ENCODE measurements around the gene SLFNL1. TPM values are rescaled to one million over a fixed set of nuclear protein-coding genes. Genes with fewer than 3 reads are reported as not detected.

The SLFNL1 gene
- total and polyA plus RNA-seq, 2 donors (not counting 1 experiment from before 2014, with no cell fraction given), result 0.01 to 0.66 TPM

- Histone ChIP-seq H4K20me1 (ENCODE audit: control insufficient read depth, extremely low read depth, insufficient read depth, low read length) (no peaks in the 10 kb centered on the region), H3K4me1 (ENCODE audit: control insufficient read depth, extremely low read depth, insufficient read depth, low read length) (peaks cover 4% of the 10 kb centered on the region), H3K9me3 (ENCODE audit: control insufficient read depth, insufficient read depth, low read depth, low read length) (no peaks in the 10 kb centered on the region), H3K9ac (ENCODE audit: insufficient read depth, low read length) (no peak overlapping the region), H3K4me3 (replicated peaks in 1 of 4; ENCODE audit: control extremely low read depth in 1 of 4, insufficient read depth in 1 of 4, low read depth in 3 of 4, low read length in 4 of 4) (no peak overlapping the region), H3K79me2 (ENCODE audit: control insufficient read depth, insufficient read depth, low read length) (no peaks in the 10 kb centered on the region), H3K4me2 (ENCODE audit: extremely low read depth, insufficient read depth, low read length) (no peak overlapping the region), H3K36me3 (ENCODE audit: control insufficient read depth, insufficient read depth, low read length) (no peaks in the 10 kb centered on the region), H3K27me3 (ENCODE audit: control insufficient read depth, insufficient read depth, low read length) (no peaks in the 10 kb centered on the region), H2AFZ (ENCODE audit: low read length) (no peak overlapping the region), H3K27ac (ENCODE audit: insufficient read depth, low read length) (no peak overlapping the region)
- DNase-seq (ENCODE audit: low read depth in 2 of 2), result no peak
- TF ChIP-seq CTCF (conservative IDR thresholded peaks at IDR 0.05 in 1 of 2, IDR thresholded peaks at IDR 0.05 in 1 of 2; ENCODE audit: low read depth in 1 of 2, low read length in 2 of 2) (no peak), EZH2 (IDR thresholded peaks at IDR 0.05; ENCODE audit: low read length, missing control alignments) (no peak)
These were observed 49.6 kb downstream of the SLFNL1 start for GRCh38 chr1:40971966-40972365.

GRCh38 chr1:40969445-40969844, 52.1 kb downstream of the SLFNL1 start:
- Histone ChIP-seq H3K27ac (ENCODE audit: insufficient read depth, low read length) (no peak overlapping the region), H4K20me1 (ENCODE audit: control insufficient read depth, extremely low read depth, insufficient read depth, low read length) (no peaks in the 10 kb centered on the region), H3K9me3 (ENCODE audit: control insufficient read depth, insufficient read depth, low read depth, low read length) (no peaks in the 10 kb centered on the region), H3K79me2 (ENCODE audit: control insufficient read depth, insufficient read depth, low read length) (no peaks in the 10 kb centered on the region), H3K4me1 (ENCODE audit: control insufficient read depth, extremely low read depth, insufficient read depth, low read length) (peaks cover 4% of the 10 kb centered on the region), H3K27me3 (ENCODE audit: control insufficient read depth, insufficient read depth, low read length) (no peaks in the 10 kb centered on the region), H3K4me2 (ENCODE audit: extremely low read depth, insufficient read depth, low read length) (no peak overlapping the region), H3K4me3 (replicated peaks in 1 of 4; ENCODE audit: control extremely low read depth in 1 of 4, insufficient read depth in 1 of 4, low read depth in 3 of 4, low read length in 4 of 4) (no peak overlapping the region), H3K36me3 (ENCODE audit: control insufficient read depth, insufficient read depth, low read length) (no peaks in the 10 kb centered on the region), H3K9ac (ENCODE audit: insufficient read depth, low read length) (no peak overlapping the region), H2AFZ (ENCODE audit: low read length) (no peak overlapping the region)
- no peak for DNase-seq (ENCODE audit: low read depth in 2 of 2)
- TF ChIP-seq CTCF (conservative IDR thresholded peaks at IDR 0.05 in 1 of 2, IDR thresholded peaks at IDR 0.05 in 1 of 2; ENCODE audit: low read depth in 1 of 2, low read length in 2 of 2), result no peak
- no peak for TF ChIP-seq EZH2 (IDR thresholded peaks at IDR 0.05; ENCODE audit: low read length, missing control alignments)

GRCh38 chr1:40966417-40966816, 55.1 kb downstream of the SLFNL1 start:
- peaks cover 4% of the 10 kb centered on the region for H3K4me1 ChIP-seq (ENCODE audit: control insufficient read depth, extremely low read depth, insufficient read depth, low read length)
- no peaks in the 10 kb centered on the region for H3K27me3 ChIP-seq (ENCODE audit: control insufficient read depth, insufficient read depth, low read length)
- TF ChIP-seq EZH2 (IDR thresholded peaks at IDR 0.05; ENCODE audit: low read length, missing control alignments) (no peak), CTCF (conservative IDR thresholded peaks at IDR 0.05 in 1 of 2, IDR thresholded peaks at IDR 0.05 in 1 of 2; ENCODE audit: low read depth in 1 of 2, low read length in 2 of 2) (no peak)
- H3K4me2 ChIP-seq (ENCODE audit: extremely low read depth, insufficient read depth, low read length), result no peak overlapping the region
- no peak overlapping the region for H3K27ac ChIP-seq (ENCODE audit: insufficient read depth, low read length)
- H3K79me2 ChIP-seq (ENCODE audit: control insufficient read depth, insufficient read depth, low read length), result no peaks in the 10 kb centered on the region
- H4K20me1 ChIP-seq (ENCODE audit: control insufficient read depth, extremely low read depth, insufficient read depth, low read length), result no peaks in the 10 kb centered on the region
- no peak overlapping the region for H2AFZ ChIP-seq (ENCODE audit: low read length)
- DNase-seq (ENCODE audit: low read depth in 2 of 2), result no peak
- H3K36me3 ChIP-seq (ENCODE audit: control insufficient read depth, insufficient read depth, low read length), result no peaks in the 10 kb centered on the region
- H3K9me3 ChIP-seq (ENCODE audit: control insufficient read depth, insufficient read depth, low read depth, low read length), result no peaks in the 10 kb centered on the region
- H3K9ac ChIP-seq (ENCODE audit: insufficient read depth, low read length), result no peak overlapping the region
- no peak overlapping the region for H3K4me3 ChIP-seq (replicated peaks in 1 of 4; ENCODE audit: control extremely low read depth in 1 of 4, insufficient read depth in 1 of 4, low read depth in 3 of 4, low read length in 4 of 4)

Other genes with a start within 250 kb of the SLFNL1 start
- under 0.01 TPM in 2 replicates for gene KCNQ4, start 237.9 kb downstream of the SLFNL1 start, total RNA-seq
- 0.02 and 0.03 TPM in 2 replicates for gene KCNQ4, start 237.9 kb downstream of the SLFNL1 start, polyA plus RNA-seq
- 1.7 and 2.6 TPM in 2 replicates for gene CITED4, start 159.4 kb downstream of the SLFNL1 start, total RNA-seq
- 0.20 and 0.58 TPM in 2 replicates for gene CITED4, start 159.4 kb downstream of the SLFNL1 start, polyA plus RNA-seq
- 11.3 and 12.1 TPM in 2 replicates for gene CTPS1, start 42.0 kb downstream of the SLFNL1 start, total RNA-seq
- 26.5 and 52.0 TPM in 2 replicates for gene CTPS1, start 42.0 kb downstream of the SLFNL1 start, polyA plus RNA-seq
- 20.0 and 24.8 TPM in 2 replicates for gene SCMH1, start 220.6 kb upstream of the SLFNL1 start, total RNA-seq
- gene SCMH1, start 220.6 kb upstream of the SLFNL1 start, polyA plus RNA-seq, result 20.8 and 27.8 TPM in 2 replicates